ENCODE results near the gene GLMP.

GLMP gene

DNA sequence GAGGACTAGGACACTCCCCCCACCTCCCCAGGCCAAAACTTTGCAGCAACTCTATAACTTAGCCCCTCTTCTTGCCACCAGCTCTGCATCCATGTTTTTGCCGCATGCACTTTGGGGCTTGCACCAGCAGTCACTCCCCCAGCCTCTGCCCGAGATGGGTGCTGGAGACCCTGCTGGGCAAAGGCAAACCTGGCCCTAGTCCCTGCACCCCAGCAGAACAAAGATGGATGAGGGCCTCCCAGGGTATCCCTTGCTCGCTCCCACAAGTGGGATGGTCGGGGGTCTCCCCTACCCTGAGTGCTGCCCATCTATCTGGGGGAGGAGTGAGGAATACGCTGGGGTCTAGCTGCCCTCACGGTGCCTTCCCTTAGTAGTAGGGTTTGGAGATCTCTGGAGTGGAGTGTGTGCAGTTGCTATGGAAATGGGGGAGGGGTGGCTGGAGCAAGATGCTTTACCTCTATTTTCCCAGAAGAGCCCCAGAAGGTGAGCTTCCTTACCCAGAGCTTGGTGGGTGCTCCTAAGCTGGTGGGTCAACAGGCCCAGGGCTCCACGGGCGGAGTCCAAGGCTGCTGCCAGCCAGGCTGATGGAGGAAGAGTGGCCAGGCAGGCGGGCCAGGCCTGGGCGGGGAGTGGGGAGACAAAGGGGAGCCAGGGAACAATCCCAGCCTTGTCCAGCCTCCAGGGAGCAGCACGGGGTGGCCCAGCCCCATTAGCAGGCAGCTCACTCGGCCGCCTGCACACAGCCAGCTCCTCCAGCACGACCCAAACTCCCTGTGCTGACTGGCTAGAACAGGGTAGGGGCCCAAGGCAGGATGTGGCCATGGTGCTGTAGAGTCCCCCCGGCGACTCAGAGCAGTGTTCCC lies 47.8 kb downstream of the GLMP start, which contains the start of gene PAQR6:
Gene PAQR6 (minus strand): TSS at position 597 of the 863 bp plus-strand sequence. CDS start 1,325 bp downstream, outside the sequence.
- no peak for DNase-seq

DNA sequence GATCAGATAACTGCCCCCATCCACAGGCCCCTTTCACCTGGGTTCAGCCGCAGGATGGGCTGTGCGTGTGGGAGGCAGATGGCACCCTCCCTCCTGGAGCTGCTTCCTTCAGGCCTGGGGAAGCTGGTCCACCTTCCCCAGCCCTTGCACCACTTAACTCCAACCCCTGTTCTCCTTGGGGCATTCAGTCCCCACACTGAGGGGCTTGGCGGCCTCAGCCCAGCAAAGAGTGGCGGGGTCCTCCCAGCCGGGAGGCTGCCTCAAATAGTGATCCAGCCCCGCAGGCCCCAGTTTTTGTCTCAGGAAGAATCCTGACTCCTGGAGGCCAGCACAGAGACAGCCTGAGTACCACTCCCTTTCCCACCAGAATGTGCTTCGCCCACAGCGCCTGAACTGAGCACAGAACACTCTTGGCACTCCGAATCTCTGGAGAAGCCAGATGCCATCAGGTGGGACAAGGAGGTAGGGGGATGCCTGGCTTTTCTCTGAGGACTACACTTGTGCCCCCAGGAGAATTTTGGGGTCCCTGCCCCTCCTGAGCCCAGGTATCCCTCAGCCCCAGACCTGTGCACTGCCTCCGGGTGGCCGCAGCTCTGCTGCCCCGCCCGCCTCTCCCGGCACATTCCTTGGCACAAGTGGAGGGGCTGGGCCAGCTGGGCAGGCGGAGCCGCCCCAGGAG lies 48.6 kb downstream of the GLMP start:
- no peak for DNase-seq

DNA sequence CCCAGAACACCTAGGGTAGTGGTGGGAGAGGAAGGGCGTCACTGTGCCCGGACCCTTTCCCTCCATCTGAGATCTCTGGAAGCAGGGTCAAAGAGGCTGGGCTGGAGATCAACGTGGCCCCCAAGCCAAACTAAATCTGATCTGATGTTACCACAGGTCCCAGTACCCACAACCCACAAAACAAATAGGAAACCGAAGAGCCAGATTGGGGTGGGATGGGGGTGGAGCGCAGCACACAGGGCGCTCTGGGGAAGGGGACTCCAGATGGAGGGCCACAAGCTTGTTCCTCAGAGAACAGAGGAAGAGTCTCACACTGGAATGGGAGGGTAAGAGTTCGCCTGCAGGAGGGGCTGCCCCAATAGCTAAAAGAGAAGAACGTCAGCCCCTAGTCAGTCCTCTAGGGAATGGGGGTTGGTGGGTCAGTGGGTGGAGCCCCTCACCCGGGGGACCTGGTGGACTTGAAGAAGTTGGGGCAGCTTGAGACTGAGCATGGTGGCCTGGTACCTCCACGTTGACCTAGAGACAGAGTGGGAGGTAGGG lies 49.2 kb downstream of the GLMP start:
- DNase-seq, result no peak

DNA sequence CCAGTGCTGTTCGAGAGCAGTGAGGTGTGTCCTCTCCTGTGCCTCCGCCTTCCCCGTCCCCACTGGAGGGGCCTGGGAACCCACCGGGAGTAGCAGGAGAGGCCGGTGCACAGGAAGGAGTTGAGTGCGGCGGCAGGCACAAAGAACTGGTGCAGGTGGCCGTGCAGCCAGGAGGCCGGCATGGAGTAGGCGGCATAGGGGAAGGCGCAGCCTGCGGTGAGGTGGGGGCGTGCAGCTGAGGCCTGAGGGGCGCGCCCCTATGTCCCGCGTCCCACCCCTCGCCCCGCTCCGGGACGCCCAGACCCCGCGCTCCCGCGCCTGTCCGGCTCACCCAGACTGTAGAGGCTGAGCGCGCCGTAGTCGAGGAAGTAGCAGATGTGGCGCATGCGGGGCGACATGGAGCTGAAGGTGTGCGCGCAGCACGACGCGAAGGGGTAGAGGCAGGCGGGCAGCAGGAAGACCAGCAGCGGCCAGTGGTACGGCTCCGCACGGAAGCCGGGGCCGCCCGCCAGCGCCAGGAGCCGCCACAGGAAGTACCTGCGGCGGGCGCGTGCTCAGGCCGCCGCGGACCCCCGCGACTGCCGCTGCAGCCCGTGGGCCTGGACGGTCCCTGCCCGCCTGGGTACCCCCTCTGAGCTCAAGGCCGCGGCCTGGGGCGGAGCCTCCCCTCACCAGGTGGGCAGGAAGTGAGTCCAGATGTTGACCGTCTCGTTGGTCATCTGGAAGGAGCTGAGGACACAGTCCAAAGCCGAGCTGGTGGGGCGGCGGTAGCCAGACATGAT lies 49.8 kb downstream of the GLMP start:
- DNase-seq, result no peak

DNA sequence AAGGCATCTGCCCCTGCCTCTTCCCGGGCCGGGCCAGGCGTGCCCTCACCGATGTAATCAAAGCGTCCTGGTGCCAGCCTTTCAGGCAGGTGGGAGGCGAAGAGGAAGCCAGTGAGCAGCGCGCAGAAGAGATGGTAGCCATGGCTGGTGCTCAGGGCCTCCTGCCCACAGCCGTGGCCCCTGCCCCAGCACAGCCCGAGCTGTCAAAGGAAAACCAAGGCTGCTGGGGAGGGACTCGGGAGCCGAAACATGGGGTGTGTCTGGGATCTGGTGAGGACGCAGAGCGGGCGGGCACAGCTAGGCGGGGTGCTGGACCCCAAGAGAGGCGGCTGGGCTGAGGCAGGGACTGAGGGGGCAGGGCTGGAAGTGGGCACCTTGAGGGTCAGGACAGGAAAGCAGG lies 50.8 kb downstream of the GLMP start:
- DNase-seq, result no peak

DNA sequence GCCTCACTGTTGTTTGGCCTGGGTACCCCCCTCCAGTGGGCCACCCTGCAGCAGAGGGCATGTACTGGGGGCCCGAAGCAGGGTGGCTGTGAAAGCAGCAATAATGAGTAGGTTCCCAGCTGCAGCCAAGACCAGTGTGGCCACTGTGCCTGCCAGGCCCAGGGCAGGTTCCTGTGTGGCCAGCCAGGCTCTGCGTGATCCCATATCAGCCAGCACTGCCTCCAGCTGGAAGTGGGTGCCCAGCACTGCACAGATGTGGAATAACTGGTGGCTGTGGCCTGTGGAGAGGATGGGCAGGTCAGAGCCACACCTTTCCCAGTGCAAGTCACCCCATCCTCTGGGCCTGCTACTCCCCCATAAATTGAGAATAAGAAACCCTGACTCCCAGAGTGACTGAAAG lies 51.4 kb downstream of the GLMP start:
- no peak for DNase-seq

DNA sequence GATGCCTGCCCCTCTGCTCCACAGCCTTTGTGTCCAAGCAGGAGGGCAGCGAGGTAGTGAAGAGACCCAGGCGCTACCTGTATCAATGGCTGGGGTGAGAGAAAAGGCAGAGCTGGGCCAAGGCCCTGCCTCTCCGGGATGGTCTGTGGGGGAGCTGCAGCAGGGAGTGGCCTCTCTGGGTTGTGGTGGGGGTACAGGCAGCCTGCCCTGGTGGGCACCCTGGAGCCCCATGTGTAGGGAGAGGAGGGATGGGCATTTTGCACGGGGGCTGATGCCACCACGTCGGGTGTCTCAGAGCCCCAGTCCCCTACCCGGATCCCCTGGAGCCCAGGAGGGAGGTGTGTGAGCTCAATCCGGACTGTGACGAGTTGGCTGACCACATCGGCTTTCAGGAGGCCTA lies 52.7 kb downstream of the GLMP start:
- no peak for DNase-seq
